ENCODE results near the gene INHBB.
A peak's percentile ranks its signal among the peaks of the same experiment; 100 is the strongest.

The INHBB gene

GRCh38 chr2:120345608-120346007 lies 328 bp upstream of the INHBB start:
- DNase-seq (ENCODE audit: low read depth): no peak
- no peak for TF ChIP-seq CTCF (conservative IDR thresholded peaks at IDR 0.05; ENCODE audit: low read depth, low read length)
- H3K4me3 ChIP-seq (ENCODE audit: low read depth, low read length): peak overlapping the region; percentile 49

- DNase-seq (ENCODE audit: low read depth): peak; percentile 73
- TF ChIP-seq CTCF (conservative IDR thresholded peaks at IDR 0.05; ENCODE audit: low read depth, low read length): no peak
- H3K4me3 ChIP-seq (ENCODE audit: low read depth, low read length): peak overlapping the region; percentile 53
Measured at GRCh38 chr2:120346667-120347358, 877 bp downstream of the INHBB start.

GRCh38 chr2:120347396-120348060 lies 1.6 kb downstream of the INHBB start:
- H3K4me3 ChIP-seq (ENCODE audit: low read depth, low read length): peak overlapping the region; percentile 53
- no peak for TF ChIP-seq CTCF (conservative IDR thresholded peaks at IDR 0.05; ENCODE audit: low read depth, low read length)
- peak; percentile 48 for DNase-seq (ENCODE audit: low read depth)

- TF ChIP-seq CTCF (conservative IDR thresholded peaks at IDR 0.05; ENCODE audit: low read depth, low read length): peak; percentile 5
- no peak for DNase-seq (ENCODE audit: low read depth)
- peak overlapping the region; percentile 53 for H3K4me3 ChIP-seq (ENCODE audit: low read depth, low read length)
Measured at GRCh38 chr2:120348134-120348736, 2.3 kb downstream of the INHBB start.

GRCh38 chr2:120348737-120349439 lies 3.0 kb downstream of the INHBB start:
- DNase-seq (ENCODE audit: low read depth): no peak
- no peak overlapping the region for H3K4me3 ChIP-seq (ENCODE audit: low read depth, low read length)
- TF ChIP-seq CTCF (conservative IDR thresholded peaks at IDR 0.05; ENCODE audit: low read depth, low read length): no peak

GRCh38 chr2:120349440-120349921 lies 3.5 kb downstream of the INHBB start:
- no peak for TF ChIP-seq CTCF (conservative IDR thresholded peaks at IDR 0.05; ENCODE audit: low read depth, low read length)

More at GRCh38 chr2:120349440-120349921, 3.5 kb downstream of the INHBB start:
- DNase-seq (ENCODE audit: low read depth): no peak
- no peak overlapping the region for H3K4me3 ChIP-seq (ENCODE audit: low read depth, low read length)

Data from choroid plexus epithelial cell (primary cell).